MM.1S (cell line): ENCODE results near the gene ALG2.

Experiments
- DNase-seq: peaks from one replicate; pipeline ENCODE4 v3.0.0-alpha.2; 2015
- H2AFZ ChIP-seq: fragments of 300-600 bp; sonication (generic); 2 replicates; pipeline ENCODE4 v1.6.0; 2016; ENCODE audit warnings: antibody characterized with exemption, low read length
- H3F3A ChIP-seq: fragments of 300-600 bp; sonication (generic); 2 replicates; pipeline ENCODE4 v1.6.1; 2016; ENCODE audit warnings: mild to moderate bottlenecking, antibody characterized with exemption, low read length, moderate library complexity, mixed read lengths; ENCODE audit not compliant: insufficient read depth
- H3K27ac ChIP-seq: fragments of 300-600 bp; sonication (generic); 2 replicates; pipeline ENCODE4 v1.5.1; 2016; ENCODE audit warnings: mild to moderate bottlenecking, low read length
- H3K27me3 ChIP-seq: fragments of 300-600 bp; sonication (generic); replicated peaks from 2 replicates; pipeline ENCODE4 v1.6.0; 2016; ENCODE audit warnings: low read length; ENCODE audit not compliant: insufficient read depth
- H3K36me3 ChIP-seq: fragments of 300-600 bp; sonication (generic); replicated peaks from 2 replicates; pipeline ENCODE4 v1.6.1; 2016; ENCODE audit warnings: mild to moderate bottlenecking, low read length, mixed read lengths; ENCODE audit not compliant: insufficient read depth
- H3K4me1 ChIP-seq: fragments of 300-600 bp; sonication (generic); 2 replicates; pipeline ENCODE4 v1.6.1; 2016; ENCODE audit warnings: low read length, mixed read lengths
- H3K4me2 ChIP-seq: fragments of 300-600 bp; sonication (generic); 2 replicates; pipeline ENCODE4 v1.6.0; 2016; ENCODE audit warnings: low read depth, low read length
- H3K4me3 ChIP-seq: fragments of 300-600 bp; sonication (generic); 2 replicates; pipeline ENCODE4 v1.5.1; 2016; ENCODE audit warnings: low read length, mixed read lengths
- H3K79me2 ChIP-seq: fragments of 300-600 bp; sonication (generic); 2 replicates; pipeline ENCODE4 v1.6.1; 2016; ENCODE audit warnings: mixed run types, low read length, mixed read lengths
- H3K9ac ChIP-seq: fragments of 300-600 bp; sonication (generic); 2 replicates; pipeline ENCODE4 v1.6.1; 2016; ENCODE audit warnings: low read length, mixed read lengths
- H3K9me2 ChIP-seq: fragments of 300-600 bp; sonication (generic); replicated peaks from 2 replicates; pipeline ENCODE4 v1.6.1; 2016; ENCODE audit warnings: mild to moderate bottlenecking, low read length, mixed read lengths; ENCODE audit not compliant: insufficient read depth
- H3K9me3 ChIP-seq: fragments of 300-600 bp; sonication (generic); replicated peaks from 2 replicates; pipeline ENCODE4 v1.6.1; 2016; ENCODE audit warnings: mild to moderate bottlenecking, low read length, mixed read lengths; ENCODE audit not compliant: insufficient read depth
- H4K20me1 ChIP-seq: fragments of 300-600 bp; sonication (generic); 2 replicates; pipeline ENCODE4 v1.6.1; 2016; ENCODE audit warnings: mild to moderate bottlenecking, low read length, moderate library complexity, mixed read lengths; ENCODE audit not compliant: insufficient read depth
- EZH2 ChIP-seq: fragments of 300-600 bp; sonication (generic); optimal IDR thresholded peaks from 2 replicates; pipeline ENCODE3; 2017; ENCODE audit warnings: low read depth, mild to moderate bottlenecking, antibody characterized with exemption, low read length, mixed read lengths
- EZH2phosphoT487 ChIP-seq: fragments of 300-600 bp; sonication (generic); IDR thresholded peaks from 2 replicates; pipeline ENCODE4 v1.6.1; 2018; ENCODE audit warnings: antibody characterized with exemption, low read length
- TF ChIP-seq, protein P1 (sequence below): fragments of 300-600 bp; sonication (generic); IDR thresholded peaks from 2 replicates; pipeline ENCODE4 v1.5.1; 2016; ENCODE audit warnings: antibody characterized with exemption, low read length, mixed read lengths

Gene ALG2

DNA sequence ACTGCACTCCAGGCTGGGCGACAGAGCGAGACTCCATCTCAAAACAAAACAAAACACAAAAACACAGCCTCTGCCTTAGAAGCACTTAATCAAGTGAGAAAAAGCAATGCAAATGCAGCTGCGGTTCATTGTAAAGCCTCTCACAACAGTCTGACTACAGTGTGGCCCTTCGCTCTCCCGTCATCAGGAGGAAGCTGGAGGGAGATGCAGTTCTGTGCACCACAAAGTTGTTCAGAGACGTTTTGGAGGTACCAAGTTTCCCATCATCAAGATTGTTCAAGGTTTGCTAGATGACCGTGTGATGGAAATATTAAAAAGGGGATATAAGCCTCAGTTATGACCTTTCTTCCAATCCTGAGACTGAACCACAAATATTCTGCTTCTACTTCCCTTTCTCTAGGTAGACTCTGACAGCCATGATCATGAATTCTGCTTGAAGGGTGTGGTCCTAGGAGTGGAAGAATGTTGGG, 41.2 kb upstream of the ALG2 start:
- H3K27ac ChIP-seq, result no peak overlapping the region
- DNase-seq, result no peak
- no peak overlapping the region for H3K4me2 ChIP-seq
- no peaks in the 10 kb centered on the region for H3K36me3 ChIP-seq
- no peaks in the 10 kb centered on the region for H4K20me1 ChIP-seq
- no peaks in the 10 kb centered on the region for H3K27me3 ChIP-seq
- no peaks in the 10 kb centered on the region for H3K9me2 ChIP-seq
- no peak overlapping the region for H3K9ac ChIP-seq
- H3K4me3 ChIP-seq, result no peak overlapping the region
- H3K4me1 ChIP-seq, result peaks cover 19% of the 10 kb centered on the region
- no peak overlapping the region for H2AFZ ChIP-seq
- H3K9me3 ChIP-seq, result no peaks in the 10 kb centered on the region
- H3F3A ChIP-seq, result 0 out of 2 replicates have a peak, but pooled peaks cover 5% of the 10 kb centered on the region
- H3K79me2 ChIP-seq, result no peaks in the 10 kb centered on the region
- TF ChIP-seq EZH2 (no peak), EZH2phosphoT487 (no peak)
- TF ChIP-seq, protein P1, sequence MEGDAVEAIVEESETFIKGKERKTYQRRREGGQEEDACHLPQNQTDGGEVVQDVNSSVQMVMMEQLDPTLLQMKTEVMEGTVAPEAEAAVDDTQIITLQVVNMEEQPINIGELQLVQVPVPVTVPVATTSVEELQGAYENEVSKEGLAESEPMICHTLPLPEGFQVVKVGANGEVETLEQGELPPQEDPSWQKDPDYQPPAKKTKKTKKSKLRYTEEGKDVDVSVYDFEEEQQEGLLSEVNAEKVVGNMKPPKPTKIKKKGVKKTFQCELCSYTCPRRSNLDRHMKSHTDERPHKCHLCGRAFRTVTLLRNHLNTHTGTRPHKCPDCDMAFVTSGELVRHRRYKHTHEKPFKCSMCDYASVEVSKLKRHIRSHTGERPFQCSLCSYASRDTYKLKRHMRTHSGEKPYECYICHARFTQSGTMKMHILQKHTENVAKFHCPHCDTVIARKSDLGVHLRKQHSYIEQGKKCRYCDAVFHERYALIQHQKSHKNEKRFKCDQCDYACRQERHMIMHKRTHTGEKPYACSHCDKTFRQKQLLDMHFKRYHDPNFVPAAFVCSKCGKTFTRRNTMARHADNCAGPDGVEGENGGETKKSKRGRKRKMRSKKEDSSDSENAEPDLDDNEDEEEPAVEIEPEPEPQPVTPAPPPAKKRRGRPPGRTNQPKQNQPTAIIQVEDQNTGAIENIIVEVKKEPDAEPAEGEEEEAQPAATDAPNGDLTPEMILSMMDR, result no peak

DNA sequence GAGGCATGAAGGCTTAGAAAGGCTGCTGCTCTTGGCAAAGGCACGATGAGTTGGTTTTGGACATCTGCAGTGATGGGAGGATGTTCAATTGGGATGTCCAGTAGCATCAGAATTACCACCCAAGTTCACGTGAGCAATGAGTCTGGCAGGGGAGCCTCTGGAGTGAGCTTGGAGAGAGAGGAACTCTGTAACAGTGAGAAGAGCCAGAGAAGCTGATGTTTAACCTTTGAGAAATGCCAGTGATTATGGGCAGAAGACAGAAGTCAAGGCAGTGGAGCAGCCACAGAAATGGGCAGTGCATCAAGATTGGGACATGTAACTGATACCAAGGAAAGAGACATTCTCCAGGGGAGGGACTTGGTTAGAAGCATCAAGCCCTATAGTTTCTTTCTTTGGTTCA, 40.2 kb upstream of the ALG2 start:
- H3K9ac ChIP-seq, result no peak overlapping the region
- no peak overlapping the region for H2AFZ ChIP-seq
- no peak overlapping the region for H3K4me2 ChIP-seq
- no peaks in the 10 kb centered on the region for H3K9me2 ChIP-seq
- H3F3A ChIP-seq, result 0 out of 2 replicates have a peak, but pooled peaks cover 3% of the 10 kb centered on the region
- no peak for DNase-seq
- no peaks in the 10 kb centered on the region for H4K20me1 ChIP-seq
- H3K27ac ChIP-seq, result no peak overlapping the region
- H3K79me2 ChIP-seq, result no peaks in the 10 kb centered on the region
- peaks cover 16% of the 10 kb centered on the region for H3K4me1 ChIP-seq
- no peaks in the 10 kb centered on the region for H3K9me3 ChIP-seq
- H3K4me3 ChIP-seq, result no peak overlapping the region
- TF ChIP-seq, protein P1, result no peak
- TF ChIP-seq EZH2phosphoT487, result no peak
- no peak for TF ChIP-seq EZH2
- no peaks in the 10 kb centered on the region for H3K36me3 ChIP-seq
- H3K27me3 ChIP-seq, result no peaks in the 10 kb centered on the region

DNA sequence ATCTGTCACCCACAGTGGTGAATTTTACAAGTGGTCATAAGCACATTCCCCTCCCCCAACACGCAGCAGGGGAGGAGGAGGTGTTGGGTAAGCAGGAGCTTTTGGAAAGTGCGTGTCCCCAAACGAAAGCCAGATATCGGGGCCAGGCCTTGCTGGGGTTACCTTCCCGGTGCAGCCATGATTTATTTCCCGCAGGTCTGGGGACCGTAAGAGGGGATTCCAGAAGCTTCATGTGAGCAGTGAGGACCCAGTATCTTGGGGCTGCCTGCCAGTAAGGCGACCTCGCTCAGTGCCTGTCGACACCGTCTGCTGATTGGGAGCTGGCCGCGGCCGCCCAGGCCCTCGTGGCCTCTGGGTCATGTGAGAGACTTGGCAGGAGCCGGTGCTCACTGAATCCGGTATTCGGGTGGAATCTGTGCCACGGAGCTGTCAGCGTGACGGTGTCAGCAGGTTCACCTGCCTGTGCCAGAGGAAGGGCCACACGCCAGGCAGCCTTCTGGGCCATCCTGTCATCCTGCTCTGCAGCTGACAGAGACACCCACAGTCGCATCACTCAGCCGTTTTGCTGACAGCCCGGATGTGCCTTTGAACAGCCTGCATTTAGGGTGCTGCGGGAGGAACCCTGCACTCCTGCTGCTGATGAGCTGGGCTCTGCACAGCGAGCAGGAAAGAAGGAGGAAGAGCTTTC, 37.6 kb upstream of the ALG2 start:
- peak; percentile 43 for DNase-seq
- peak overlapping the region; percentile 33 for H3K4me2 ChIP-seq
- no peaks in the 10 kb centered on the region for H3K27me3 ChIP-seq
- H3K9ac ChIP-seq, result peak overlapping the region; percentile 17; the same call in 1 of the 2 replicates
- no peaks in the 10 kb centered on the region for H3K79me2 ChIP-seq
- H3K36me3 ChIP-seq, result no peaks in the 10 kb centered on the region
- peak overlapping the region; percentile 43 for H2AFZ ChIP-seq
- 0 out of 2 replicates have a peak, but pooled peaks cover 6% of the 10 kb centered on the region for H3K4me1 ChIP-seq
- peak overlapping the region; percentile 8; the same call in 1 of the 2 replicates for H3K4me3 ChIP-seq
- TF ChIP-seq, protein P1, result no peak
- no peak for TF ChIP-seq EZH2
- no peak for TF ChIP-seq EZH2phosphoT487
- no peaks in the 10 kb centered on the region for H3K9me3 ChIP-seq
- H4K20me1 ChIP-seq, result no peaks in the 10 kb centered on the region
- H3K27ac ChIP-seq, result peak overlapping the region; percentile 11; the same call in 1 of the 2 replicates
- no peaks in the 10 kb centered on the region for H3K9me2 ChIP-seq
- H3F3A ChIP-seq, result no peaks in the 10 kb centered on the region
